ENCODE results near the gene FGFR2.

The FGFR2 gene

DNA sequence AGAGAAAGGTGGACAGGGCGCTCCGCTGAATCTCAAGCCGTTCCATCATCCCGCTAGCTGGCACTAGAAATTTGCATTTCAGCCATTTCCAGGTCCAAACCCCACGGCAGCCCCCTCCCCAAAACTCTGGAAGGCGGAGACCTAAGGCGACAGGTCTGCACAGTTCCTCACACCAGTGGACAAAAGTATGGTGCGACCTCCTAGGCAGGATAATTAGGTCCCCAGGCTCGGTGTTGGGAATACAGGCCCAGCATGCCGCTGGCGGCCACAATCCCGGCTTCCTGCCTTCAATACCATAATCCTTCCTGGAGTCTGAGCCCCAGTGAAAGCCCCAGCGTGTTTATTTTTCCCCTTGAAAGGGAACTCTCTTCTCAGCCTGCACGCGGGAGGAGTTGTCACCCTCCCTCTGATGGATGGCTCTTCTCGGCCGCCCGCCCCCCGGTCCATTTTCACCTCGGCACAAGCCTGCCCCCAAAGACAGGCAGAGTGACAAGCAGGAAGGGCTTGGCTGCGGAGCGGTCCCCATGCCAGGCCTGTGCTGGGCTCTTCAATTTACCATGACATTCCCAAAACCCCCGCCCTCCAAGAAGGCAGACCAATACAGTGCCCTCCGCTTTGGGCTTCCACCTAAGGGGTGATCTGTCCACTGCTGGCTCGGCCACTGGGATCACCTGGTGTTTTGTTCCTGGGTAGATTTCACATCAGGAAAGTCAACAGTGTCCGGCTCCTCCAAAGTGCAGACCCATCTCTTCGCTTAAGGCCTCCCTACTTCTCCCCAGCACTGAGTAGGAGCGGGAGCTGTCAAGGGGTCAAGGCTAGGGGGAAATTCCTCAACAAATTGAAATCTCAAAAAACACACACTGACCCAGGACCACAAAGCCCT is 2.2 kb downstream of the FGFR2 start:
- DNase-seq (ENCODE audit: low read depth in 2 of 2), result no peak
- no peak overlapping the region for H3K4me3 ChIP-seq (replicated peaks in 1 of 2; ENCODE audit: low read depth in 2 of 2, low read length in 2 of 2)
- TF ChIP-seq, protein P1, sequence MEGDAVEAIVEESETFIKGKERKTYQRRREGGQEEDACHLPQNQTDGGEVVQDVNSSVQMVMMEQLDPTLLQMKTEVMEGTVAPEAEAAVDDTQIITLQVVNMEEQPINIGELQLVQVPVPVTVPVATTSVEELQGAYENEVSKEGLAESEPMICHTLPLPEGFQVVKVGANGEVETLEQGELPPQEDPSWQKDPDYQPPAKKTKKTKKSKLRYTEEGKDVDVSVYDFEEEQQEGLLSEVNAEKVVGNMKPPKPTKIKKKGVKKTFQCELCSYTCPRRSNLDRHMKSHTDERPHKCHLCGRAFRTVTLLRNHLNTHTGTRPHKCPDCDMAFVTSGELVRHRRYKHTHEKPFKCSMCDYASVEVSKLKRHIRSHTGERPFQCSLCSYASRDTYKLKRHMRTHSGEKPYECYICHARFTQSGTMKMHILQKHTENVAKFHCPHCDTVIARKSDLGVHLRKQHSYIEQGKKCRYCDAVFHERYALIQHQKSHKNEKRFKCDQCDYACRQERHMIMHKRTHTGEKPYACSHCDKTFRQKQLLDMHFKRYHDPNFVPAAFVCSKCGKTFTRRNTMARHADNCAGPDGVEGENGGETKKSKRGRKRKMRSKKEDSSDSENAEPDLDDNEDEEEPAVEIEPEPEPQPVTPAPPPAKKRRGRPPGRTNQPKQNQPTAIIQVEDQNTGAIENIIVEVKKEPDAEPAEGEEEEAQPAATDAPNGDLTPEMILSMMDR (IDR thresholded peaks at IDR 0.05; ENCODE audit: low read depth, low read length), result no peak

GRCh38 chr10:121595351-121595805 is 2.9 kb downstream of the FGFR2 start:
- TF ChIP-seq, protein P1 (IDR thresholded peaks at IDR 0.05; ENCODE audit: low read depth, low read length), result no peak
- H3K4me3 ChIP-seq (replicated peaks in 1 of 2; ENCODE audit: low read depth in 2 of 2, low read length in 2 of 2), result no peak overlapping the region
- no peak for DNase-seq (ENCODE audit: low read depth in 2 of 2)

DNA sequence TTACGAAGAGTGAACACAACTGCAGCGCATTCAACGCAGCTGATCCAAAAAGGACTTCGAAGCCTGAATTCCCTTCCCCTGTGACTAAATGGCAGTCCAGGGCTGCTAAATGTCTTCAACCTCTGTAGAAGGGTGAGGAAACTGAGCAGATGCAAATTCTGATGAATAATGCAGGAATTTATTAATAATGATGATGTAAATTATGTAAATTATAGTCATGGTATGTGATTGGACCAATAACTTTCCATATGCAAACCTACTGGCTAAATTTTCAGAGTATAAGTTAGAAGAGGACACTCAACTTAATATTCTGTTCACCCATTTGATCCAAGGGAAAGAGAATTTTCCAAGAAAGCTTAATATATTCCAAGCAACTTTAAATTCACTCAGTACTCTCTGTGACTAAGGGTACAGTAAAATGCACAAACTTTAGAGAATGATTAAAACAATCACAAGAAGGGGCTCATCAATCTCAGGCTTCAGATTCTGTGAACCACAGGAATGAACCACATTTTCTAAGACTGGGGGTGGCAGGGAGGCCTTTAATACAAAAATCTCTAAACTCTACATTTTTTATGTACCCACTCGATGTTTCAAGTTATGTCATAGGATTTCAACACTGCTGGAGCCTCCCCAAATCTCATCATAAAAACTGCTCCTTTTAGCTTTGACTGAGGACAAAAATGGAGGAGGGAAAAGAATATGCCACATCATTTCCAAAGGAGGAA is 3.5 kb downstream of the FGFR2 start:
- TF ChIP-seq, protein P1 (IDR thresholded peaks at IDR 0.05; ENCODE audit: low read depth, low read length), result no peak
- no peak for DNase-seq (ENCODE audit: low read depth in 2 of 2)
- H3K4me3 ChIP-seq (replicated peaks in 1 of 2; ENCODE audit: low read depth in 2 of 2, low read length in 2 of 2), result no peak overlapping the region

DNA sequence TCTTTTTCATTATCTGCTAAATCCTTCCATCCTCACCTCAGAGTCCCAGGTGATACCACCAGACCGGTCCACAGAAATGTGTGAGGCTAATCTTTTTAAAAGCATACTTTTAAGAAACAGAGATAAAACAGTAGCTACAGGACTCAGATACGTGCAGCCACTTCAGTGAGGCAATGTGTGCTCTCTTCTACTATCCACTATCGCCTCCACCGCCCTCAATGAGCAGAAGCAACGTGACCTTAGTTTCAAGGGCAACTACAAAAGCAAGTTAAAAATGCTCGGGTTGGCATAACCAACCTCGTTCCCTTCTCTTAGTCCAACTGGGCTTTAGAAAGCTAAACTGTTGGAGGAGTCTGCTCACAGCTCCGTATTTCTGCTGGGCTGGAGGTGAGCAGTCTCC is 4.2 kb downstream of the FGFR2 start:
- H3K4me3 ChIP-seq (replicated peaks in 1 of 2; ENCODE audit: low read depth in 2 of 2, low read length in 2 of 2), result no peak overlapping the region
- no peak for DNase-seq (ENCODE audit: low read depth in 2 of 2)
- TF ChIP-seq, protein P1 (IDR thresholded peaks at IDR 0.05; ENCODE audit: low read depth, low read length), result no peak

DNA sequence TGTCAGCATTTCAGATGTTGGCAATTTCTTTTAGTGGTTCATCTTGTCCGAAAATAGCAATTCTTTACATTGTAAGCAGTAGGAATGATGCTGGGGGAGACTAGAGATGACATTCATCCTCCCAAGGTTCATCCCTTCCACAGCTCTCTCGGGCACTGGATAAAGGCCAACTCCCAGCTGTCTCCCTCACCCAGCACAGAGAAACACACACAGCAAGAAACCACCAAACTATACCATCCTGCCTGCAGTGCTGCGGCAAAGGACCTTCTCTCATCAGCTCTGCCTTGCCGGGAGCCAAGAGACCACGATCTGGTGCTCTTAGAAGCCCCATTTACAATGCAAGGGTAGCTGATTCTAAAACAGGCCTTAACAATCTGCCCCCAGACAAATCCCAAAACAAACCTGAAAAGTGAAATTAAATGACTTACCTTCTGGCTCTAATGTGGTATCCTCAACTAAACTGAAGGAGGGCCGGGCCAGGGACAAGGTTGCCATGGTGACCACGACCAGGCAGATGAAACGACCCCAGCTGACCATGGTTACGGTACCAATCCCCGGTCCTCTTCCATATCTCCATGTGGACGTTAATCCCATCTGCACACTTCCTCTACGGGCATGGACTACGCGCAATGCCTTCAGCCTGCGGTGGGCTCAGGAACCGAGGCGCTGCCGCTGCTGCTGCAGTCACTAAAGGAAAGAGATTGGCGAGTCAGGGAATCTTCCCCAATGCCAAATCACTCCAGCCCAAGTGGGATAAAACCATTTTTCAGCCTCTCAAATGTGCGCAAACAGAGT is 4.8 kb downstream of the FGFR2 start:
- no peak for DNase-seq (ENCODE audit: low read depth in 2 of 2)
- TF ChIP-seq, protein P1 (IDR thresholded peaks at IDR 0.05; ENCODE audit: low read depth, low read length), result no peak
- H3K4me3 ChIP-seq (replicated peaks in 1 of 2; ENCODE audit: low read depth in 2 of 2, low read length in 2 of 2), result no peak overlapping the region

- TF ChIP-seq, protein P1 (IDR thresholded peaks at IDR 0.05; ENCODE audit: low read depth, low read length), result no peak
- no peak for DNase-seq (ENCODE audit: low read depth in 2 of 2)
- no peak overlapping the region for H3K4me3 ChIP-seq (replicated peaks in 1 of 2; ENCODE audit: low read depth in 2 of 2, low read length in 2 of 2)
These were observed 5.9 kb downstream of the FGFR2 start for GRCh38 chr10:121592155-121592890.

Measured in cardiac fibroblast (primary cell).